Measurements from ENCODE around the gene ABCB1. TPM values are rescaled to one million over a fixed set of nuclear protein-coding genes. Genes with fewer than 3 reads are reported as not detected.

ABCB1 gene
- total and polyA plus RNA-seq, 9 of the 15 experiments (the other 6 are each of a cell fraction or from before 2014, with no cell fraction given), result 0.03 to 0.86 (median 0.52) TPM

DNA sequence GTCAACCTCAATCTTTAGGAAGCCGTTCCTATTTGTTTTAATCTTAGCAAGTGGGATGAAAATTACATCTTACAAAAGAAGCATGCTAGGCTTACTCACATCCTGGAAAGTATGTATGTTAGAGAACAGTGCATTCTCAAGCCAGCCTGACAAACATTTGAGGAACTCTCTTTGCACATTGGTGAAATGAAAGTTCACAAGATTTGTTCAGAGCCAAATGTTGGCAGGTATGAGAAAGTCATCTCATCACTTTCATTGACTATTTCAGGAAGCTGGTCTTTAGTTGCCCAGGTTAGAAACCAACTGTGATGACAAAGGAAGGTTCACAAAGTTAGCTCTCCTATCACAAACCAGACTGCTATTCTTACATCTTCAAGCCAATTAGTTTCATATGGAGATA is 57.1 kb downstream of the ABCB1 start:
- Histone ChIP-seq H2AFZ (ENCODE audit: low read depth, low read length) (no peak overlapping the region), H3K27ac (ENCODE audit: extremely low read depth, low read depth, low read length) (no peak overlapping the region), H3K79me2 (ENCODE audit: control insufficient read depth, insufficient read depth, low read length) (no peaks in the 10 kb centered on the region), H3K9ac (ENCODE audit: insufficient read depth in 1 of 2, low read depth in 2 of 2, low read length in 2 of 2) (no peak overlapping the region), H3K9me3 (replicated peaks; ENCODE audit: control insufficient read depth, insufficient read depth, low read depth, low read length) (no peaks in the 10 kb centered on the region), H3K36me3 (ENCODE audit: control insufficient read depth, insufficient read depth, low read length) (no peaks in the 10 kb centered on the region), H3K9me1 (ENCODE audit: control insufficient read depth, insufficient read depth, low read length) (no peaks in the 10 kb centered on the region), H3K4me3 (no peak overlapping the region), H3K27me3 (ENCODE audit: control insufficient read depth in 2 of 2, insufficient read depth in 2 of 2, low read length in 2 of 2) (no peaks in the 10 kb centered on the region; a peak in 1 of 5 replicates), H3K4me1 (replicated peaks in 1 of 2; ENCODE audit: control insufficient read depth in 2 of 2, insufficient read depth in 2 of 2, low read length in 2 of 2) (no peaks in the 10 kb centered on the region), H4K20me1 (replicated peaks; ENCODE audit: control insufficient read depth, insufficient read depth, low read length) (no peaks in the 10 kb centered on the region), H3K4me2 (ENCODE audit: insufficient read depth, low read length) (no peak overlapping the region)
- ChIA-PET CTCF (ENCODE audit: low intra/inter-chr PET ratio) (no interaction called here), POLR2A (no interaction called here)
- in situ Hi-C loops (cut with MboI) (no loop called here), intact Hi-C loops (cut with micrococcal nuclease) (no loop called here)
- no TSS peak for BruUV-seq (replicated peaks)
- DNase-seq (ENCODE audit: extremely low read depth in 1 of 4, low spot score in 3 of 4) (no peak), FAIRE-seq (peak; percentile 42), ATAC-seq (no peak)
- no peak for TF ChIP-seq RERE (CRISPR knock-in tag; IDR thresholded peaks at IDR 0.05; ENCODE audit: borderline replicate concordance)
- TF ChIP-seq ZNF780A (CRISPR knock-in tag; IDR thresholded peaks at IDR 0.05), result no peak
- no peak for TF ChIP-seq ZKSCAN8 (CRISPR knock-in tag; IDR thresholded peaks at IDR 0.05)
- TF ChIP-seq, protein P1, sequence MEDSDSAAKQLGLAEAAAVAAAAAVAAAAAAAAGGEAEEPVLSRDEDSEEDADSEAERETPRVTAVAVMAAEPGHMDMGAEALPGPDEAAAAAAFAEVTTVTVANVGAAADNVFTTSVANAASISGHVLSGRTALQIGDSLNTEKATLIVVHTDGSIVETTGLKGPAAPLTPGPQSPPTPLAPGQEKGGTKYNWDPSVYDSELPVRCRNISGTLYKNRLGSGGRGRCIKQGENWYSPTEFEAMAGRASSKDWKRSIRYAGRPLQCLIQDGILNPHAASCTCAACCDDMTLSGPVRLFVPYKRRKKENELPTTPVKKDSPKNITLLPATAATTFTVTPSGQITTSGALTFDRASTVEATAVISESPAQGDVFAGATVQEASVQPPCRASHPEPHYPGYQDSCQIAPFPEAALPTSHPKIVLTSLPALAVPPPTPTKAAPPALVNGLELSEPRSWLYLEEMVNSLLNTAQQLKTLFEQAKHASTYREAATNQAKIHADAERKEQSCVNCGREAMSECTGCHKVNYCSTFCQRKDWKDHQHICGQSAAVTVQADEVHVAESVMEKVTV (CRISPR knock-in tag; IDR thresholded peaks at IDR 0.05), result no peak
- no peak for TF ChIP-seq RUNX1 (IDR thresholded peaks at IDR 0.05; ENCODE audit: low read depth)
- no peak for TF ChIP-seq ZNF140 (CRISPR knock-in tag; IDR thresholded peaks at IDR 0.05)
- TF ChIP-seq NFRKB (IDR thresholded peaks at IDR 0.05; ENCODE audit: low read depth), result no peak
- TF ChIP-seq TFE3 (CRISPR knock-in tag; IDR thresholded peaks at IDR 0.05), result no peak
- 0% methylated on average over 1 of the region's 1 CpG for WGBS (ENCODE audit: insufficient coverage, low coverage, missing lambda C conversion rate)

All from K562 (cell line).